BJ (cell line): ENCODE measurements around the gene S100B. TPM values are rescaled to one million over a fixed set of nuclear protein-coding genes. Genes with fewer than 3 reads are reported as not detected.

Experiments used
- CTCF ChIA-PET: fragments of 350-600 bp; formaldehyde crosslinking; extraction: SDS; loops from one replicate; lab custom pipeline; 2021; ENCODE audit warnings: antibody characterized with exemption, inconsistent platforms; lab: Yijun Ruan, JAX
- POLR2A ChIA-PET: fragments of 300-600 bp; sonication (Branson Sonifier 250); formaldehyde crosslinking; extraction: SDS; loops from one replicate; lab custom pipeline; 2021; ENCODE audit warnings: antibody characterized with exemption; lab: Charles Lee
- DNase-seq: peaks from one replicate; pipeline ENCODE4 v3.0.0-alpha.2; 2011; ENCODE audit warnings: low read depth
- H3K27me3 ChIP-seq: 2 replicates; pipeline ENCODE4 v1.6.0; 2011; ENCODE audit warnings: low read length; ENCODE audit not compliant: control insufficient read depth, insufficient read depth
- H3K36me3 ChIP-seq: 2 replicates; pipeline ENCODE4 v1.5.1; 2011; ENCODE audit warnings: low read length; ENCODE audit not compliant: control insufficient read depth, insufficient read depth
- H3K4me3 ChIP-seq: 2 replicates; pipeline ENCODE4 v1.5.1; 2011; ENCODE audit warnings: low read depth, mild to moderate bottlenecking, control low read depth, low read length
- polyA plus RNA-seq: library from polyadenylated mRNA; depleted of rRNA; stranded (reverse); fragments of >200 nt; gene quantifications from 2 replicates; pipeline ENCODE4 v1.2.3, GENCODE V29; 2011
- TF ChIP-seq, protein P1 (sequence below): IDR thresholded peaks from 2 replicates; pipeline ENCODE4 v1.5.1; 2011; ENCODE audit warnings: low read depth, mild to moderate bottlenecking, control low read depth, inconsistent platforms, low read length, moderate library complexity; ENCODE audit not compliant: insufficient read depth

S100B gene
- polyA plus RNA-seq, 1 experiment, result not detected

DNA sequence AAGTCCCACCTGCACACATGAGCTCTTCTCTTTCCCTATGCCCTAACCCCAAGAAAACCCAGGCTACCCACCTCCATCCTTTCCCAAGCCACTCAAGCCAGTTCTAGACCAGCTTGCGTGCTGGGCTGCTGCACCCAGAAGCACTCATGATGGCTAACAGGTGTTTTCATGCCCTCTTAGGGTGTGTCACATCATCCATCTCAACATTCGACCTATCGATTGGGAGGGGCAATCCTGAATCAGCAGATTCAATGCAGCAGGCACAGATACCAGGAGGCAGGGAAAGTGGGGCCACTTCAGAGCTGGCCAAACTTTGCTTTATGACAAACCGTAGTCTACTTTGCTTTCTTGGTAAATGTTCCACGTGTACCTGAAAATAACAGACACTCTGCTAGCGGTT lies 24.0 kb upstream of the S100B start:
- ChIA-PET POLR2A (no interaction called here), CTCF (interaction anchor here (0.9 kb wide), 1 partner anchor 34 kb away, joined by 4 read pairs; no protein-coding TSS in a partner anchor)
- TF ChIP-seq, protein P1, sequence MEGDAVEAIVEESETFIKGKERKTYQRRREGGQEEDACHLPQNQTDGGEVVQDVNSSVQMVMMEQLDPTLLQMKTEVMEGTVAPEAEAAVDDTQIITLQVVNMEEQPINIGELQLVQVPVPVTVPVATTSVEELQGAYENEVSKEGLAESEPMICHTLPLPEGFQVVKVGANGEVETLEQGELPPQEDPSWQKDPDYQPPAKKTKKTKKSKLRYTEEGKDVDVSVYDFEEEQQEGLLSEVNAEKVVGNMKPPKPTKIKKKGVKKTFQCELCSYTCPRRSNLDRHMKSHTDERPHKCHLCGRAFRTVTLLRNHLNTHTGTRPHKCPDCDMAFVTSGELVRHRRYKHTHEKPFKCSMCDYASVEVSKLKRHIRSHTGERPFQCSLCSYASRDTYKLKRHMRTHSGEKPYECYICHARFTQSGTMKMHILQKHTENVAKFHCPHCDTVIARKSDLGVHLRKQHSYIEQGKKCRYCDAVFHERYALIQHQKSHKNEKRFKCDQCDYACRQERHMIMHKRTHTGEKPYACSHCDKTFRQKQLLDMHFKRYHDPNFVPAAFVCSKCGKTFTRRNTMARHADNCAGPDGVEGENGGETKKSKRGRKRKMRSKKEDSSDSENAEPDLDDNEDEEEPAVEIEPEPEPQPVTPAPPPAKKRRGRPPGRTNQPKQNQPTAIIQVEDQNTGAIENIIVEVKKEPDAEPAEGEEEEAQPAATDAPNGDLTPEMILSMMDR, result no peak
- no peak for DNase-seq
- Histone ChIP-seq H3K36me3 (no peaks in the 10 kb centered on the region), H3K4me3 (no peak overlapping the region), H3K27me3 (no peaks in the 10 kb centered on the region)

GRCh38 chr21:46627726-46628125 lies 22.8 kb upstream of the S100B start:
- DNase-seq, result no peak
- ChIA-PET CTCF (interaction anchor here (0.8 to 0.9 kb wide), 2 partner anchors 33 to 57 kb away, joined by 3 to 4 read pairs; no protein-coding TSS in a partner anchor), POLR2A (no interaction called here)

DNA sequence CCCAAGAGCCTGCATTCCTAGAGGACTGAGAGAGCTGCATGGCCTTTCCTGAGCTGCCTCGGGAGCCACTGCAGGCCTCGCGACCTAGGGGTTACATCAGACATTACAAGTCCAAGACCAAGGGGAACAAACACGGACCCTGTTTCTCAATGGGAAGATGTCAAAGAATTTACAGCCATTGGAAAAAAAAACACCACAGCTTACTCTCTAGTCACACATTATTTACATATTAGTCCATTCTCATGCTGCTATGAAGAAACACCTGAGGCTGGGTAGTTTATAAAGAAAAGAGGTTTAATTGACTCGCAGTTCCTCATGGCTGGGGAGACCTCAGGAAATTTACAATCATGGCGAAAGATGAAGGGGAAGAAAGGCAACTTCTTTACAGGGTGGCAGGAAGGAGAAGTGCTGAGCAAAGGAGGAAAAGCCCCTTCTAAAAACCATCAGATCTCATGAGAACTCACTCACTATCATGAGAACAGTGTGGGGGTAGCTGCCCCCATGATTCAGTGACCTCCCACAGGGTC lies 22.2 kb upstream of the S100B start:
- no peaks in the 10 kb centered on the region for H3K27me3 ChIP-seq
- H3K4me3 ChIP-seq, result no peak overlapping the region
- no peak for DNase-seq
- H3K36me3 ChIP-seq, result no peaks in the 10 kb centered on the region
- CTCF ChIA-PET, result interaction anchor here (0.8 to 1.3 kb wide), 2 partner anchors 9 to 56 kb away, joined by 3 to 4 read pairs; no protein-coding TSS in a partner anchor
- POLR2A ChIA-PET, result no interaction called here
- TF ChIP-seq, protein P1, result no peak

More at GRCh38 chr21:46627726-46628125, 22.8 kb upstream of the S100B start:
- TF ChIP-seq, protein P1, result no peak
- Histone ChIP-seq H3K36me3 (no peaks in the 10 kb centered on the region), H3K4me3 (no peak overlapping the region), H3K27me3 (no peaks in the 10 kb centered on the region)

DNA sequence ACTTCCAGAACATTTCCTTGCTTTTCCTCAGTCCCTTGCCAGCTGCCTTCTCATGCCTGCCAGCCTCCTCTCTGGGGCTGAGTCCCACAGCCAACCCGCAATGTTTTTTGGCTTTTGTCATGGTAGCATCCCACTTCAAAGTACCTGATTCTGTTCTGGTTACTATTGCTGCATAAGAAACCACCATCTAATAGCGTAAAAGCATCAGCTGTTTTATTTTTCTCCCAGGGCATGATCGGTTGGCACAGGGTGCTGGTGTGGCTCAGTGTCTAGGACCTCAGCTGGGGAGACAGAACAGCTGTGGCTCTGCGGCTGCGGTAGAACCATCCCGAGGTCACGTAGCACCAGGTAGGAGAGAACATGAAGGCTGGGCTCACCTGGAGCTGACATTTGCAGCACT lies 21.7 kb upstream of the S100B start:
- no peak for DNase-seq
- POLR2A ChIA-PET, result no interaction called here
- TF ChIP-seq, protein P1, result no peak
- CTCF ChIA-PET, result interaction anchor here (1.3 kb wide), 1 partner anchor 8 kb away, joined by 4 read pairs; no protein-coding TSS in a partner anchor
- H3K36me3 ChIP-seq, result no peaks in the 10 kb centered on the region
- no peaks in the 10 kb centered on the region for H3K27me3 ChIP-seq
- no peak overlapping the region for H3K4me3 ChIP-seq

- TF ChIP-seq, protein P1, result no peak
- POLR2A ChIA-PET, result no interaction called here
- no peaks in the 10 kb centered on the region for H3K36me3 ChIP-seq
- DNase-seq, result no peak
- CTCF ChIA-PET, result interaction anchor here (1.3 kb wide), 1 partner anchor 8 kb away, joined by 4 read pairs; no protein-coding TSS in a partner anchor
- no peak overlapping the region for H3K4me3 ChIP-seq
- no peaks in the 10 kb centered on the region for H3K27me3 ChIP-seq
Measured at GRCh38 chr21:46625759-46626158, 20.9 kb upstream of the S100B start.
